HG03196 (cell line): ENCODE results near the gene MARVELD2.
"Not testable (repeated sequence)": the region's sequence is repeated elsewhere in the genome, so short reads cannot be mapped to it uniquely, and the experiment has no call there.

Experiments used
- ATAC-seq: cut with Tn5 transposase; IDR thresholded peaks from one replicate; pipeline ENCODE4 v1.9.1; 2021; ENCODE audit not compliant: unreplicated experiment

The MARVELD2 gene

DNA sequence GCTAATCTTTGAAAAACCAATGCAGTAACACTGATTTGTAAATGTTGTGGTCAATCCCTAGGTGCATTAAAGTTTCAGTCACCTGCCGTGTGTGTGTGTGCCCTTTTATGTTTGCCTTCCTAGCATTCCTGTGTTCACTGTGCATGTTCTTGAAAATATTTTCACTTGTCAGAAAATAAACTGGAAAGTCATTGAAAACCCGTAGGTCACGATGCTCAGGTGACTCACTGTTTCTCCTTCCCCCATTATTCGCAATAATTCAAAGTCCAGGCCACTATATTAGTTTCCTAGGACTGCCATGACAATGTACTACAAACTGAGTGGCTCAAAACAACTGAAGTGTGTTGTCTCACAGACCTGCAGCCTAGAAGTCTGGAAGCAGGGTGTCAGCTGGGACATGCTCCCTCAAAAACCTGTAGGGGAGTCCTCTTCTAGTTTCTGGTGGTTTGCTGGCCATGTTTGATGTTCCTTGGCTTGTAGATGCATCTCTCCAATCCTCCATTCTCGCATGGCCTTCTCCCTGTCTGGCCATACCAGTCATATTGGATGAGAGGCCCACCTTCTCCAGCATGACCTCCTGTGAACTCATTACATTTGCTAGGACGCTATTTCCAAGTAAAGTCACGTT is 29.3 kb downstream of the MARVELD2 start:
- ATAC-seq = no peak

DNA sequence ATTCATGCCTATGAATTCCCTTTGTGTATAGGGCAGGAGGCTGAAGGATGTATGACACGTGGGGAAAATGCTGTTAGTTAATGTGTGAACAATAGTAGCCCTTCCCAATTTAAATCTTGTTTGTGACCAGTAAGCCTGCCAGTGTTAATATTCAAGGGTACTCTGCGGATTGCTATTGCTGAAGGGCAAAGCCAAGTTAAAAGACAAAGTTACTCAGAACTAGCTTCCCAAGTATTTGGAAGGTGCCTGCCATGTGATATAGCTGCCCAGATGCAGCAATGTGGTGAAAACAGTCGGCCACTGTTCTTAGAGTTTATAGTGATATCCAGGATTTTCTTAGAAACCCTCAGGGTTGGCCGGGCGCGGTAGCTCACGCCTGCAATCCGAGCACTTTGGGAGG is 34.6 kb downstream of the MARVELD2 start:
- ATAC-seq = no peak

DNA sequence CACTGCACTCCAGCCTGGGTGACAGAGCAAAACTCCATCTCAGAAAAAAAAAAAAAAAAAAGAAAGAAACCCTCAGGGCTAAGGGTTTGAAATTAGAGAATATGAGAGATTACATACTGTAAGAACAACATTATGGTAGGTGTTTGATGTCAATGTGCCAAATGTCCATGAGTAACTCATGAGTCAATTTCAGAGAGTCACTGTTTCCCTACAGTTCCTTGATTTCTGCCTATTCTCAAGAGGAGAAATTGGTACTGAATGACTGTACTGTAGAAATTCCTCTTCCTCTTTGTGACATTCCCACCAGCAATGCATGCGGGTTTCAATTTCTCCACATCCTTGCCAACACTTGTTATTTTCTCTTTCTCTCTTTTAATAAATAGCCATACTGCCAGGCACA is 35.2 kb downstream of the MARVELD2 start:
- no peak for ATAC-seq

DNA sequence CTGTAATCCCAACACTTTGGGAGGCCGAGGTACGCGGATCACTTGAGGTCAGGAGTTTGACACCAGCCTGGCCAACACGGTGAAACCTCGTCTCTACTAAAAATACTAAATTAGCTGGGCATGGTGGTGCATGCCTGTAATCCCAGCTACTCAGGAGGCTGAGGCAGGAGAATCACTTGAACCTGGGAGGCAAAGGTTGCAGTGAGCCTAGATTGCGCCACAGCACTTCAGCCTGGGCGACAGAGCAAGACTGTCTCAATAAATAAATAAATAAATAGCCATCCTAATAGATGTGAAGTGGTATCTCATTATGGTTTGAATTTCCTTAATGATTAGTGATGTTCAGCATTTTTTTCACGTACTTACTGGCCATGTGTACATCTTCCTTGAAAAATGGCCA is 35.6 kb downstream of the MARVELD2 start:
- not testable (repeated sequence) for ATAC-seq

DNA sequence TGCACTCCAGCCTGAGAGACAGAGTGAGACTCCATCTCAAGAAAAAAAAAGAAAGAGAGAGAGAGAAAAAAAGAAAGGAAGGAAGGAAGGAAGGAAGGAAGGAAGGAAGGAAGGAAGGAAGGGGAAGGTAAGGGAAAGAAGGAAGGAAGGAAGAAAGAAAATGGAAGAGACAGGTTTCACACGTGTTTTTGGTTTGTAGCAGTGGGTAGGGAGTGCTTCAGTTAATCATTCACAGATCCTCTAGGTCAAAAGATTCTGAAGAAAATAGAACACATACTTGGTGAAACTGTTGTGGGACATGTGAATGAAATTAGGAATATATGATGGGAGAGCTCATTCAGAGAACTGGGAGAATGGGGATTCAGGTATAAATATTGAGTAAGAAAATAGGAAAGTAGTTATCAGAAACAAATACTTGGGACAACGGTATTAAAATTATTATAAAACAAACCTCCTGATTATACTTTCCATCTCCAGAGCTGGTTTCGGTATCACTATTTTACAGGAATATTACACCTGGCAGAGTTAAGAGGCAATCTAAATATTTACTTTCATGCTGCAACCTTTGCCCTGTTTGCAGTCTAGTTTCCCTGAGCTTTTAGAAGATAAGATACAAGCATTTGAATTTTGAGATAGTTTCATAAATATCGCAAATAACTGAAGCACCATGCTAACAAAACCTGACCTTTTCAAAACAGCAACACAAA is 37.2 kb downstream of the MARVELD2 start:
- no peak for ATAC-seq

DNA sequence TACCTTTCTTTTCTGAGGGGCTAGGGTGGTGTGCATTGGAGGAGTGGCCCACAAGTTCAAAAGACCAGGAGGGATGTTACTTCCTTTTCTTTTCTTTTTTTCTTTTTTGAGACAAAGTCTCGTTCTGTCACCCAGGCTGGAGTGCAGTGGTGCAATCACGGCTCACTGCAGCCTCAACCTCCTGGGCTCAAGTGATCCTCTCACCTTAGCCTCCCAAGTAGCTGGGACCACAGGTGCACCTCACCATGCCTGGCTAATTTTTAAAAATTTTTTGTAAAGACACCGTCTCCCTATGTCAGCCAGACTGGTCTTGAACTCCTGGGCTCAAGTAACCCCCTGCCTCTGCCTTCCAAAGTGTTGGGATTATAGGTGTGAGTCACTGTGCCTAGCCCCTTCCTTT is 38.6 kb downstream of the MARVELD2 start:
- ATAC-seq = not testable (repeated sequence)

DNA sequence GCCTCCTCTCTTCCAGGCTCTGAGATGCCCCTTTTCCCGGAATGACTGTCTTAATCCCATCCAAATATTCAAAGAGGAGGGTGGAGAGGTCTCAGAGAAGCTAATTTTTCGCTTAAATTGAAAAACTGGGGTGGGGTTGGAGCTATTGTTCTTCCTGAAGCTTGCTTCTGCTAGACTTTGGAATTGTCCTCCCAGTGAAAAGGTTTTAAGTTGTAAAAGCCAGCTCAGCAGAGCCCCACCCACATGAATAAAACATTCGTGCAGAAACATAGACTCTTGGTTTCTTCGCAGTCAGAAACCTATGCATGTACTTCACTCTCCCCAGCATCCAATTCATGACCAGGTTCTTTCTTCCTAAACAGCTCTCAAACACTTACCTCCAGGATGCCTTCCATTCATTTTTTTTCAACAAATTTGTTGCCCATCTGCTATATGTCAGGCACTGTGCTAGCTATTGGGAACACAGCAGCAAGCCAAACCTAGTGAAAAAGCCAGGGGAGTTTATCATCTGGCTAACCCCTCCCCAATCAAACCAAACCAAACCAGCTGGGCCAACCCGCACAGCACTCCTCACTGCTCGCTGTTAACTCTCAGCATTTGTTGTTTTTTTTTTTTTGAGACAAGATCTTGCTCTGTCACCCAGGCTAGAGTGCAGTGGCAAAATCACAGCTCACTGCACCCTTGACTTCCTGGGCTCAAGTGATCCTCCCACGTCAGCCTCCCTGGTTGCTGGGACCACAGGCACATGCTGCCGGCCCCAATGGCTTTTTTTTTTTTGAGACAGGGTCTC is 39.7 kb downstream of the MARVELD2 start:
- ATAC-seq = no peak

DNA sequence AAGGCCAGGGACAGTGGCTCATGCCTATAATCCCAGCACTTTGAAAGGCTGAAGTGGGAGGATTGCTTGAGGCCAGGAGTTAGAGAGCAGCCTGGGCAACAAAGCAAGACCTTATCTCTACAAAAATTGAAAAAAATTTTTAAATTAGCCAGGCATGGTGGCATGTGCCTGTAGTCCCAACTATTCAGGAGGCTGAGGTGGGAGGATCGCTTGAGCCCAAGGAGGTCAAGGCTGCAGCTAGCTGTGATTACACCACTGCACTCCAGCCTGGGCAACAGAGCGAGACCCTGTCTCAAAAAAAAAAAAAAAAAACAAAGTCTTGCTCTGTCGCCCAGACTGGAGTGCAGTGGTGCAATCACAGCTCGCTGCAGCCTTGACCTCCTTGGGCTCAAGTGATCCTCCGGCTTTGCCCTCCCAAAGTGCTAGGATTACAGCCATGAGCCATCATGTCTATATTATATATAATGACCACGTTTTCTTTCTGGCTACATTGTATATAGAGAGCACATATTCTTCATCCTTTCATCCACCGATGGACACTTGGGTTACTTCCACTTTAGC is 40.6 kb downstream of the MARVELD2 start:
- not testable (repeated sequence) for ATAC-seq

DNA sequence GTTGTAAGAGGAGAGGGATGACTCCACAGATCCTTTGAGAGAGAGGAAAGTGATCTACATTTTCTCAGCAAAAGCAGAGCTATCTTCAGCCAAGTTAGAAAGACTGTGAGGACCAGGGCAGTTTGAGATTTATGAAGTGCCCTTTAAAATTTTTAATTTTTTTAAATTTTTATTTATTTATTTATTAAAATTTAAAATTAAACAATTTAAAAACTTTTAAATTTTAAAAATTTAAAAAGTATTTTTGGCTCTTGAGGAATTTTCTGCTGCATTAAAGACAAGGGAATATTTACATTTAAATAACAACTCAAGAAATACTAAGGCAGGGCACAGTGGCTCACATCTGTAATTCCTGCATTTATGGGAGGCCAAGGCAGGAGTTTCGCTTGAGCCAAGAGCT is 47.3 kb downstream of the MARVELD2 start:
- ATAC-seq = no peak

DNA sequence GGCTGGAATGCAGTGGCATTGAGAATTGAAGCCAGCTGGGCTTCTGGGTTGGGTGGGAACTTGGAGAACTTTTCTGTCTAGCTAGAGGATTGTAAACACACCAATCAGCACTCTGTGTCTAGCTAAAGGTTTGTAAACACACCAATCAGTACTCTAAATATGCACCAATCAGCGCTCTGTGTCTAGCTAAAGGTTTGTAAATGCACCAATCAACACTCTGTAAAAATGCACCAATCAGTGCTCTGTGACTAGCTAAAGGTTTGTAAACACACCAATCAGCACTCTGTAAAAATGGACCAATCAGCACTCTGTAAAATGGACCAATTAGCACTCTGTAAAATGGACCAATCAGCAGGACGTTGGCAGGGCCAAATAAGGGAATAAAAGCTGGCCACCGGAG is 51.5 kb downstream of the MARVELD2 start:
- ATAC-seq = not testable (repeated sequence)

DNA sequence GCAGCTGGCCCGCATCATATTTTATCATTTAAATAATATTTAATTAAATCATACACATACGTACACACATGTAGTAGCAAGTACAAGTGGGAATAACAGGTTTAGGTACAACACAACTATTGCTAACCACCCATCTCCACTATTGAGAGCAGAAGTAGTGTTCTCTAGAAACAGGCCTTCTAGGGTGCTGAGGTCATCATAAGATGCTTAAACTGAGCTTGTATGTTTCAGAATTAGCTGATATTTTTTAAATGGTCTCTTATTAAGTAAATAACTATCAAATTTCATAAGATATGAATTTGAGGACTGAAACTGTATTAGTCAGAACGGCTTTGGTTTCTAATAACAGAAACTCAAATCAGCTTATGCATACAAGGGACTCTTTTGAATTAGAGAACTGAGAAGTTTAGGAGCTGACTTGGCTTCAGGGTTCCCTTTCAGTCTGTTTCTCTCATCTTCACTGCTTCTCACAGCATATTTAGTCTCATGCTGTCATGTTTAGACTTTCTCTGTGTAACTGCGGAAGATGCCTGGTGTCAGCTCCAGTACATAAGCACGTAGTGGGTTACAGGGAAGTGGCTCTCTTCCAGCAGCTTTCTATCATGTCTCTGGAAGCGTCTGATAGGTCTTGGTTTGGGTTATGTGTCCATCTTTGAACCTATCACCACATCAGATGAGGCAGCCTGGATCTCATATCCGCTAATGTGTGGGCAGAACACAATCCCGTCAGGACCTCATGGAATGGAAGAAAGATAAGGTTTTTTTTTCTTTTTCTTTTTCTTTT is 52.7 kb downstream of the MARVELD2 start:
- peak; percentile 95 for ATAC-seq

DNA sequence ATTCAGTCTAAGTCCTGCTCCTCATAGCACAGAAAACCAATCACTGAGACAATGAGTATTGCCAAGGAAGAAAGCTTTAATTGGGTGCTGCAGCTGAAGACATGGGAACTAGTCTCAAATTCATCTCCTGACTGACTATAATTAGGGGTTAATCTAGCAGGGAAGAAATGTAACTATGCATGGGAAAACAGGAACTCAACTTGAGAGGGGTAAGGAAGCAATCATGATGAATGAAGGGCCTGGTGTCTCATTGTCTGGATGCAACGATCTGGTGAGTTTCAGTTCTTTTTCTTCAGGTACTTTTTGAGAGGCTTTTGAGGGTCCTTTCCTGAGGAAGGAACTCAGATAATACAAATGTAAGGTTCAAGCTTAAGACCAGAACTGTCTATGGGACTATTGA is 53.7 kb downstream of the MARVELD2 start:
- ATAC-seq = no peak

DNA sequence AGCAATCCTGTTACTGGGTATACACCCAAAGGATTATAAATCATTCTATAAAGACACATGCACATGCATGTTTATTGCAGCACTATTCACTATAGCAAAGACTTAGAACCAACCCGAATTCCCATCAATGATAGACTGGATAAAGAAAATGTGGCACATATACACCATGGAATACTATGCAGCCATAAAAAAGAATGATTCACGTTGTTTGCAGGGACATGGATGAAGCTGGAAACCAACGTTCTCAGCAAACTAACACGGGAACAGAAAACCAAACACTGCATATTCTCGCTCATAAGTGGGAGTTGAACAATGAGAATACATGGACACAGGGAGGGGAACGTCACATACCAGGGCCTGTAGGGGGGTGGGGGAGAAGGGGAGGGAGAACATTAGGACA is 56.6 kb downstream of the MARVELD2 start:
- not testable (repeated sequence) for ATAC-seq

DNA sequence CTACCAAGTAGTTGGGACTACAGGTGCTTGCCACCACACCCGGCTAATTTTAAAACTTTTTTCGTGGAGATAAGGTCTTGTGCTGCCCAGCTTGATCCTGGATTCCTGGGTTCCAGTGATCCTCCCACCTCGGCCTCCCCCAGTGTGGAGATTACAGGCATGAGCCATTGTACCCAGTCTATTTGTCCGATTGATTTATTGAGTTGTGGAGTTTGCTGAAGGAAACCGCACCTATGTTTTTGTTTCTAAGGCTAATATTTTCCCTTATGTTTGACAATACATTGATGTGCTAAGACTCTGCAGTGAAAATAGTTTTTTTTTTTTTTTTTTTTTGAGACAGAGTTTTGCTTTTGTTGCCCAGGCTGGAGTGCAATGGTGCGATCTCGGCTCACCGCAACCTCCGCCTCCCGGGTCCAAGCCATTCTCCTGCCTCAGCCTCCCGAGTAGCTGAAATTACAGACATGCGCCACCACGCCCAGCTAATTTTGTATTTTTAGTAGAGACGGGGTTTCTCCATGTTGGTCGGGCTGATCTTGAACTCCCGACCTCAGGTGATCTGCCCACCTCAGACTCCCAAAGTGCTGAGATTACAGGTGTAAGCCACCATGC is 57.7 kb downstream of the MARVELD2 start:
- not testable (repeated sequence) for ATAC-seq

DNA sequence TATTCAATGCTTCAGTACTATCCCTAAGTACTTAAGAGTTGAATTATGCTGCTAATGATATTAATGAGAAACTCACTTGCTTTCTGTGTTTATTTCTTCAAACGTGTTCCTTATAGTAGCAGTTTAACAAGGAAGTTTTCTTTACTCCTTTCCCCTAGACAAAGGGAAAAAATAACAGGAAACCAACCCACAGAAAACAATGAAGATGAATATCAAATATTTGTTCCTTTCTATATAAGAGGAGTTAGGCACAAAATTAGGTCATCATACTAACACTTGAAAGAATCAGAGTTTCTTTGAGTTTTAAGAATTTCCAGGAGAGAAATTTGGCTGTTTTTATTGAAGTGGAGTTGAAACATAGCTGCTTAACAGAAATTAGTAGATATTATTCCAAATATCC is 62.3 kb downstream of the MARVELD2 start:
- ATAC-seq = no peak

DNA sequence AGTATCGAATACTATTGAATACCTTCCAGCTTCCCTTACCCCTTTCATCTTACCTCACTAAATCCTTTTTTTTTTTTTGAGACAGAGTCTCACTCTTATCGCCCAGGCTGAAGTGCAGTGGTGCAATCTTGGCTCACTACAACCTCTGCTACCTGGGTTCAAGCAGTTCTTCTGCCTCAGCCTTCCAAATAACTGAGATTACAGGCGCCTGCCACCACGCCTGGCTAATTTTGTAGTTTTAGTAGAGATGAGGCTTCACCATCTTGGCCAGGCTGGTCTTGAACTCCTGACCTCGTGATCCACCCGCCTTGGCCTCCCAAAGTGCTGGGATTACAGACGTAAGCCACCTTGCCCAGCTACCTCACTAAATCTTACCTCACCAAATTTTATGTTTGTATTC is 63.4 kb downstream of the MARVELD2 start:
- not testable (repeated sequence) for ATAC-seq

DNA sequence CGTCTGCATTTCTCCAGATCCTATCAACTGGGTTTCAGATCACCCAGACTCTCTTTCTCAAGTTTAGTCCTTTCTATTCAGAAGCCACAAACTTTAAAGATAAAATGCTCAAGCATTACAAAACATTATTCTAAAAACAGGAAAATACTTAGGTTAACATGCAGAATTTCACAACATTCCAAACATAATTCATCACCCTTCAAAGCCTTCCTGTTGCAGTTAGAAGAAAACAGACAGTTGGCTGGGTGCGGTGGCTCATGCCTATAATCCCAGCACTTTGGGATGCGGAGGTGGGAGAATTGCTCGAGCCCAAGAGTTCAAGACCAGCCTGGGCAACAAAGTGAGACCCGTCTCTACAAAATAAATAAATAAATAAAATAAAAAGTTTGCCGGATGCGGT is 70.0 kb downstream of the MARVELD2 start:
- no peak for ATAC-seq

DNA sequence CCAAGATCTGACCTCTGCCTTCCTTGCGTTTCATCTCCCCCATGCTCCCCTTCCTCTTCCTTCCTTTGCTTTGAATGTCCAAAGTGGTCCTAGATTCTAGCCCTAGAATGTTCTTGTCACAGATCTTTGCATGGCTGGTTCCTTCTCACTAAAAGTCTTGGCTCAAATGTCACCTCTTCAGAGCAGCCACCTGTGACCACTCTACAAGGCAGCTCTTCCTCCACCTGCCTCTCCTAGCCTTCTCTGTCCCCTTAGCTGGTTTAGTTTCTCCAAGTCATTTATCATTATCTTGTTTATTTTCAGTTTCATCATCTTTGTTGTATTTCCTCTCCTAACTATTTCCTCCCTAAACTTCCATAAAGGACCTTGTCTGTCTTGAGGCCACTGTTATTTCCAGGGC is 70.6 kb downstream of the MARVELD2 start:
- no peak for ATAC-seq

DNA sequence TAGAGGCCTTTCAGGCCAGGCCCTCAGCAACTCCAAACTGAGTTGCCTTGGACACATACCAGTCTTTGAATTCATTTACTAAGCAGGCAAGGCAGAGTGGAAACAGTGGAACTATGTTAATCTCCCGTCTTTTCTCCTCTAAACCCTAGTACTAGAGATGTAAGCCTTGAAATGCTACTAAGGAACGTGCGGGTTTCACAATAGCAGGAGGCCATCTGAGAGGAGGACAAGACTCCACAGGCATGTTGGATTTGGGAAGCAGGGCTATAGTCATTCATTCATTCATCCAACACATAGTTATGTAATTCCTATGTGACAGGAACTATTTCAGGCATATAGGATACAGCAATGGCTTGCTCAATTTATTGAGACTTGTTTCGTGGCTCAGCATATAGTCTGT is 74.3 kb downstream of the MARVELD2 start:
- no peak for ATAC-seq

DNA sequence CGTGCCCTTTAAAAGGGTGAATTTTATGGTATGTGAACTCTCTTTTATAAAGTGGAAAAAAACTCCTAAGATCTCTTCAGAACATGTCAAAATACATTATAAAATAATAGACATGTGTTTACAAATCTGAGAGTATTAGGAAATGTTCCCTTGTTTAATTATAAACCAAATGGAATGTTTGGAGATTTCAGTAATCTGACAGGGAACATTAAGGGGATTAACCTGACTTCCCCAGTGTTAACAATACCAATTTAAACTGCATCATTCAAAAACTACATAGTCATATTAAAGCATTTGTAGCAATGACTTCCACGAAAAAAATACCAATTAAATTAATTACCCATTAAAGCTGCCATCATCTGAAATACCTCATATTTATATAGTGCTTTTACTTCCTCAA is 76.1 kb downstream of the MARVELD2 start:
- ATAC-seq = no peak
